HCT116 (cell line): ENCODE results near the gene SLC25A21. TPM values are rescaled to one million over a fixed set of nuclear protein-coding genes. Genes with fewer than 3 reads are reported as not detected.

Experiments used
- ATAC-seq: fragments of 200-7000 bp; cut with Tn5 transposase; 2 replicates; pipeline ENCODE4 v1.9.1; 2020; ENCODE audit warnings: mild to moderate bottlenecking, moderate library complexity
- BruUV-seq: library from RNA; stranded (reverse); fragments of 400-500 nt; replicated peaks from 2 replicates; lab custom pipeline; 2021; lab: Mats Ljungman, UMichigan
- CTCF ChIA-PET: fragments of 300-600 bp; sonication (Branson Sonifier 250); formaldehyde crosslinking; loops from one replicate; lab custom pipeline; 2021; ENCODE audit warnings: antibody characterized with exemption; lab: Charles Lee
- POLR2A ChIA-PET: fragments of 300-600, 350-600 bp; sonication (Branson Sonifier 250); formaldehyde crosslinking; loops from one replicate; lab custom pipeline; 2021; ENCODE audit warnings: antibody characterized with exemption; lab: Charles Lee
- RAD21 ChIA-PET, 2 experiments: fragments of 300-600 bp; sonication (Branson Sonifier 250); formaldehyde crosslinking; loops; one replicate each; lab custom pipeline; 2023; ENCODE audit warnings: low total read pairs in 2 of 2; ENCODE audit not compliant: uncharacterized antibody in 2 of 2, unreplicated experiment in 2 of 2, low non-redundant PET in 1 of 2; lab: Charles Lee
- DNase-seq: peaks from one replicate; pipeline ENCODE4 v3.0.0-alpha.2; 2010; ENCODE audit warnings: low read depth, low spot score
- H2AFZ ChIP-seq: fragments of 200-600 bp; shearing (Covaris generic), sonication (generic); 2 replicates; pipeline ENCODE4 v1.6.1; 2017; ENCODE audit warnings: low read depth, mixed run types, mixed read lengths, antibody characterized with exemption, low read length; ENCODE audit not compliant: poor library complexity, severe bottlenecking
- H3K27ac ChIP-seq: 2 replicates; pipeline ENCODE4 v1.5.1; 2012; ENCODE audit warnings: low read depth, low read length
- H3K27me3 ChIP-seq: fragments of 200-600 bp; sonication (generic); 2 replicates; pipeline ENCODE4 v1.6.1; 2016; ENCODE audit warnings: mixed run types, low read length, mixed read lengths; ENCODE audit not compliant: insufficient read depth
- H3K36me3 ChIP-seq, 2 experiments: fragments of 200-500 bp in 1 of 2; fragments of 200-600 bp in 1 of 2; sonication (Bioruptor generic) in 1 of 2; sonication (generic) in 1 of 2; 2 replicates each; pipeline versions ENCODE4 v1.5.1 to v1.6.1; 2014 to 2016; ENCODE audit warnings: low read length in 2 of 2, inconsistent platforms in 1 of 2, mixed read lengths in 1 of 2, mixed run types in 1 of 2; ENCODE audit not compliant: insufficient read depth in 2 of 2, control insufficient read depth in 1 of 2
- H3K4me1 ChIP-seq, 2 experiments: fragments of 200-600 bp in 1 of 2; sonication (generic) in 1 of 2; 2 replicates each; pipeline versions ENCODE4 v1.5.1 to v1.6.1; 2012 to 2017; ENCODE audit warnings: low read length in 2 of 2, inconsistent platforms in 1 of 2, mild to moderate bottlenecking in 1 of 2, mixed read lengths in 1 of 2, mixed run types in 1 of 2, moderate library complexity in 1 of 2; ENCODE audit not compliant: insufficient read depth in 2 of 2, control insufficient read depth in 1 of 2
- H3K4me2 ChIP-seq: fragments of 200-600 bp; sonication (generic); 2 replicates; pipeline ENCODE4 v1.6.1; 2017; ENCODE audit warnings: mixed run types, low read length, mixed read lengths
- H3K4me3 ChIP-seq, 2 experiments: fragments of 200-600 bp in 1 of 2; sonication (generic) in 1 of 2; replicated peaks in 1 of 2; 2 replicates each; pipeline ENCODE4 v1.5.1; 2011 to 2016; ENCODE audit warnings: low read length in 2 of 2, control low read depth in 1 of 2, low read depth in 1 of 2, mild to moderate bottlenecking in 1 of 2, mixed read lengths in 1 of 2, mixed run types in 1 of 2
- H3K79me2 ChIP-seq: fragments of 200-600 bp; sonication (generic); 2 replicates; pipeline ENCODE4 v1.6.1; 2017; ENCODE audit warnings: mild to moderate bottlenecking, mixed run types, low read length, moderate library complexity, mixed read lengths; ENCODE audit not compliant: insufficient read depth
- H3K9ac ChIP-seq: fragments of 200-600 bp; sonication (generic); 2 replicates; pipeline ENCODE4 v1.6.1; 2016; ENCODE audit warnings: low read length, mixed read lengths
- H3K9me2 ChIP-seq: fragments of 200-600 bp; sonication (generic), shearing (Covaris generic); 2 replicates; pipeline ENCODE4 v1.6.1; 2017; ENCODE audit warnings: mixed run types, mild to moderate bottlenecking, moderate library complexity; ENCODE audit not compliant: insufficient read depth
- H3K9me3 ChIP-seq, 2 experiments: fragments of 200-500 bp in 1 of 2; fragments of 200-600 bp in 1 of 2; sonication (Bioruptor generic) in 1 of 2; sonication (generic) in 1 of 2; 2 replicates each; pipeline ENCODE4 v1.6.1; 2014 to 2017; ENCODE audit warnings: low read length in 2 of 2, mixed read lengths in 2 of 2, inconsistent platforms in 1 of 2, low read depth in 1 of 2, mild to moderate bottlenecking in 1 of 2, mixed run types in 1 of 2, moderate library complexity in 1 of 2; ENCODE audit not compliant: control insufficient read depth in 1 of 2, insufficient read depth in 1 of 2
- H4K20me1 ChIP-seq: fragments of 200-600 bp; sonication (generic), shearing (Covaris generic); 2 replicates; pipeline ENCODE4 v1.6.1; 2017; ENCODE audit warnings: mixed run types, mild to moderate bottlenecking, moderate library complexity; ENCODE audit not compliant: insufficient read depth
- CBX3 ChIP-seq: IDR thresholded peaks from 2 replicates; pipeline ENCODE4 v1.6.1; 2012; ENCODE audit warnings: low read depth
- CEBPB ChIP-seq: IDR thresholded peaks from 2 replicates; pipeline ENCODE4 v1.6.1; 2012; ENCODE audit warnings: low read depth
- EGR1 ChIP-seq: IDR thresholded peaks from 2 replicates; pipeline ENCODE4 v1.6.1; 2012; ENCODE audit warnings: low read depth
- FOSL1 ChIP-seq: IDR thresholded peaks from 2 replicates; pipeline ENCODE4 v1.6.1; 2012; ENCODE audit warnings: low read depth
- JUND ChIP-seq: IDR thresholded peaks from 2 replicates; pipeline ENCODE4 v1.6.1; 2012
- POLR2A ChIP-seq: IDR thresholded peaks from 2 replicates; pipeline ENCODE4 v1.7.0; 2011; ENCODE audit warnings: borderline replicate concordance; ENCODE audit not compliant: insufficient read depth, insufficient read length; ENCODE audit errors: extremely low read depth
- POLR2AphosphoS5 ChIP-seq: IDR thresholded peaks from 2 replicates; pipeline ENCODE4 v1.6.1; 2011; ENCODE audit warnings: mild to moderate bottlenecking, low read depth, low read length, moderate library complexity
- SIN3A ChIP-seq: IDR thresholded peaks from 2 replicates; pipeline ENCODE4 v1.6.1; 2012; ENCODE audit warnings: low read depth
- SRF ChIP-seq: IDR thresholded peaks from 2 replicates; pipeline ENCODE4 v1.6.1; 2012; ENCODE audit warnings: low read depth
- TCF7L2 ChIP-seq: IDR thresholded peaks from 2 replicates; pipeline ENCODE4 v1.7.0; 2011; ENCODE audit warnings: borderline replicate concordance, inconsistent platforms; ENCODE audit not compliant: insufficient read depth, insufficient read length; ENCODE audit errors: extremely low read depth
- YY1 ChIP-seq: IDR thresholded peaks from 2 replicates; pipeline ENCODE4 v1.6.1; 2011; ENCODE audit warnings: low read length, low read depth, moderate library complexity, mild to moderate bottlenecking; ENCODE audit not compliant: insufficient replicate concordance; ENCODE audit errors: extremely low read depth
- intact Hi-C: fragments of 100-400 bp; cut with micrococcal nuclease; formaldehyde crosslinking; loops from 2 replicates; pipeline ENCODE4 v1.10.0; 2022
- total RNA-seq: library from RNA; stranded (reverse); gene quantifications from one replicate; pipeline ENCODE4 v1.2.1, GENCODE V29; 2021; ENCODE audit not compliant: unreplicated experiment
- TF ChIP-seq, protein P1 (sequence below): IDR thresholded peaks from 2 replicates; pipeline ENCODE4 v1.6.1; 2012

The SLC25A21 gene
- total RNA-seq, 1 experiment from 2014 or later: 3.5 TPM

GRCh38 chr14:36713960-36714703 lies 458.3 kb downstream of the SLC25A21 start:
- CTCF ChIA-PET: no interaction called here

DNA sequence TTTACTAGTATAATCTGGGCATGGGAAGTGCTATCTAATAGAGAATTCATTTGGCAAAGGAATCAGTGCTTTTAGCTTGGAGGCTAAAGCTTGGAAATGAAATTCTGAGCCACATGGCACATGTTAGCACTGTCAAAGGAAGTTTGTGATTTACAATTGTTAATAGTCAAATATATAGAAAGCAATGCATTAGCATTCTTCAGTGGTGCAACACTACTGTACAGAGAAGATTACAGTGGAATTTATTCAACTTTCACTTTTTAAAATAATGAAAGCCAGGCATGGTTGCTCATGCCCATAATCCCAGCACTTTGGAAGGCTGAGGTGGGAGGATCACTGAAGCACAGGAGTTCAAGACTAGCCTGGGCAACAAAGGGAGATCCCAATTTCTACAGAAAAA lies 464.8 kb downstream of the SLC25A21 start:
- no peaks in the 10 kb centered on the region for H3K79me2 ChIP-seq
- no peaks in the 10 kb centered on the region for H3K9me3 ChIP-seq
- DNase-seq (no peak), ATAC-seq (no peak)
- H4K20me1 ChIP-seq: no peaks in the 10 kb centered on the region
- no peaks in the 10 kb centered on the region for H3K9me2 ChIP-seq
- RAD21 ChIA-PET: no interaction called here
- intact Hi-C loops: no loop called here
- no peak overlapping the region for H2AFZ ChIP-seq
- BruUV-seq: no TSS peak
- H3K4me1 ChIP-seq: no peaks in the 10 kb centered on the region
- H3K9ac ChIP-seq: no peak overlapping the region
- no peaks in the 10 kb centered on the region for H3K36me3 ChIP-seq
- CTCF ChIA-PET: no interaction called here
- POLR2A ChIA-PET: no interaction called here
- no peaks in the 10 kb centered on the region for H3K27me3 ChIP-seq
- no peak overlapping the region for H3K4me3 ChIP-seq
- TF ChIP-seq POLR2A (no peak), EGR1 (no peak), POLR2AphosphoS5 (no peak), SIN3A (no peak)
- H3K4me2 ChIP-seq: no peak overlapping the region
- no peak overlapping the region for H3K27ac ChIP-seq

More at GRCh38 chr14:36713960-36714703, 458.3 kb downstream of the SLC25A21 start:
- Histone ChIP-seq H3K36me3 (no peaks in the 10 kb centered on the region), H3K79me2 (no peaks in the 10 kb centered on the region), H3K4me3 (no peak overlapping the region), H3K4me2 (no peak overlapping the region), H3K9ac (no peak overlapping the region), H2AFZ (no peak overlapping the region), H3K9me2 (no peaks in the 10 kb centered on the region), H3K4me1 (no peaks in the 10 kb centered on the region), H3K27ac (no peak overlapping the region), H3K9me3 (no peaks in the 10 kb centered on the region), H3K27me3 (no peaks in the 10 kb centered on the region), H4K20me1 (no peaks in the 10 kb centered on the region)
- ChIA-PET RAD21 (no interaction called here), POLR2A (no interaction called here)
- no TSS peak for BruUV-seq
- no peak for DNase-seq
- intact Hi-C loops: no loop called here
- ATAC-seq: no peak
- TF ChIP-seq SRF (no peak), TCF7L2 (no peak), YY1 (no peak), EGR1 (no peak), FOSL1 (no peak), CBX3 (no peak), CEBPB (no peak), JUND (no peak)
- TF ChIP-seq, protein P1, sequence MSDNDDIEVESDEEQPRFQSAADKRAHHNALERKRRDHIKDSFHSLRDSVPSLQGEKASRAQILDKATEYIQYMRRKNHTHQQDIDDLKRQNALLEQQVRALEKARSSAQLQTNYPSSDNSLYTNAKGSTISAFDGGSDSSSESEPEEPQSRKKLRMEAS: no peak
